Trophoblast cell (in vitro differentiated cells and primary cell): Measurements from ENCODE around the gene TENM4.

Experiments used
- DNase-seq, 2 donors: peaks; one replicate each; pipeline ENCODE4 v3.0.0-alpha.2; 2016
- H2AFZ ChIP-seq: 2 replicates; pipeline ENCODE4 v1.6.1; 2013; ENCODE audit warnings: low read length, moderate library complexity, mild to moderate bottlenecking; ENCODE audit not compliant: insufficient read depth, poor library complexity
- H2AK5ac ChIP-seq: 2 replicates; pipeline ENCODE4 v1.6.1; 2013; ENCODE audit warnings: mild to moderate bottlenecking, low read length
- H2BK120ac ChIP-seq: 2 replicates; pipeline ENCODE4 v1.6.1; 2013; ENCODE audit warnings: low read length, mild to moderate bottlenecking, moderate library complexity; ENCODE audit not compliant: insufficient read depth, poor library complexity
- H2BK12ac ChIP-seq: 2 replicates; pipeline ENCODE4 v1.6.1; 2013; ENCODE audit warnings: mild to moderate bottlenecking, low read length, moderate library complexity
- H2BK5ac ChIP-seq: 2 replicates; pipeline ENCODE4 v1.6.1; 2013; ENCODE audit warnings: low read length, low read depth, moderate library complexity, mild to moderate bottlenecking; ENCODE audit not compliant: poor library complexity
- H3K14ac ChIP-seq: 2 replicates; pipeline ENCODE4 v1.6.1; 2013; ENCODE audit warnings: mild to moderate bottlenecking, low read length
- H3K18ac ChIP-seq: 2 replicates; pipeline ENCODE4 v1.6.1; 2013; ENCODE audit warnings: mild to moderate bottlenecking, low read length
- H3K23ac ChIP-seq: 2 replicates; pipeline ENCODE4 v1.6.1; 2013; ENCODE audit warnings: low read length
- H3K27ac ChIP-seq: 2 replicates; pipeline ENCODE4 v1.5.1; 2013; ENCODE audit warnings: low read depth, mild to moderate bottlenecking, inconsistent platforms, low read length, moderate library complexity
- H3K27me3 ChIP-seq: 2 replicates; pipeline ENCODE4 v1.6.1; 2013; ENCODE audit warnings: inconsistent platforms, mild to moderate bottlenecking, low read length, moderate library complexity; ENCODE audit not compliant: insufficient read depth
- H3K36me3 ChIP-seq, 2 experiments: 1 replicate in 1 of 2; 2 replicates in 1 of 2; pipeline ENCODE4 v1.6.1; 2013; ENCODE audit warnings: low read length in 2 of 2, mild to moderate bottlenecking in 2 of 2, moderate library complexity in 1 of 2; ENCODE audit not compliant: insufficient read depth in 2 of 2, control insufficient read depth in 1 of 2
- H3K4ac ChIP-seq: 2 replicates; pipeline ENCODE4 v1.6.1; 2013; ENCODE audit warnings: low read depth, mild to moderate bottlenecking, low read length, moderate library complexity
- H3K4me1 ChIP-seq, 2 experiments: 1 replicate in 1 of 2; 2 replicates in 1 of 2; pipeline ENCODE4 v1.6.1; 2013; ENCODE audit warnings: low read length in 2 of 2, mild to moderate bottlenecking in 2 of 2, moderate library complexity in 1 of 2; ENCODE audit not compliant: insufficient read depth in 2 of 2, control insufficient read depth in 1 of 2
- H3K4me2 ChIP-seq: 2 replicates; pipeline ENCODE4 v1.6.1; 2013; ENCODE audit warnings: inconsistent platforms, mild to moderate bottlenecking, low read length, moderate library complexity
- H3K4me3 ChIP-seq: 2 replicates; pipeline ENCODE4 v1.5.1; 2013; ENCODE audit warnings: mild to moderate bottlenecking, low read depth, low read length, inconsistent platforms
- H3K79me1 ChIP-seq: one replicate; pipeline ENCODE4 v1.6.1; 2013; ENCODE audit warnings: low read length
- H3K79me2 ChIP-seq: 2 replicates; pipeline ENCODE4 v1.6.1; 2013; ENCODE audit warnings: low read length, mild to moderate bottlenecking; ENCODE audit not compliant: control insufficient read depth, insufficient read depth, poor library complexity
- H3K9ac ChIP-seq: 2 replicates; pipeline ENCODE4 v1.6.1; 2013; ENCODE audit warnings: mild to moderate bottlenecking, low read length
- H3K9me3 ChIP-seq: 2 replicates; pipeline ENCODE4 v1.6.1; 2013; ENCODE audit warnings: low read depth, mild to moderate bottlenecking, control low read depth, inconsistent platforms, low read length; ENCODE audit not compliant: insufficient read depth
- H4K12ac ChIP-seq: 2 replicates; pipeline ENCODE4 v1.6.1; 2013; ENCODE audit warnings: low read depth, mild to moderate bottlenecking, low read length, moderate library complexity
- H4K8ac ChIP-seq: 2 replicates; pipeline ENCODE4 v1.6.1; 2013; ENCODE audit warnings: low read depth, mild to moderate bottlenecking, low read length, moderate library complexity
- H4K91ac ChIP-seq: one replicate; pipeline ENCODE4 v1.6.1; 2013; ENCODE audit warnings: low read depth, mild to moderate bottlenecking, low read length, moderate library complexity
- WGBS: extraction: QIAGEN DNeasy Blood & Tissue Kit; methylation state at CpG from one replicate; pipeline ENCODE4 v1.1.7; 2013; ENCODE audit warnings: missing lambda C conversion rate; ENCODE audit not compliant: insufficient read length, insufficient coverage; ENCODE audit errors: extremely low coverage; 5-methylcytosine and 5-hydroxymethylcytosine counted together

The TENM4 gene

DNA sequence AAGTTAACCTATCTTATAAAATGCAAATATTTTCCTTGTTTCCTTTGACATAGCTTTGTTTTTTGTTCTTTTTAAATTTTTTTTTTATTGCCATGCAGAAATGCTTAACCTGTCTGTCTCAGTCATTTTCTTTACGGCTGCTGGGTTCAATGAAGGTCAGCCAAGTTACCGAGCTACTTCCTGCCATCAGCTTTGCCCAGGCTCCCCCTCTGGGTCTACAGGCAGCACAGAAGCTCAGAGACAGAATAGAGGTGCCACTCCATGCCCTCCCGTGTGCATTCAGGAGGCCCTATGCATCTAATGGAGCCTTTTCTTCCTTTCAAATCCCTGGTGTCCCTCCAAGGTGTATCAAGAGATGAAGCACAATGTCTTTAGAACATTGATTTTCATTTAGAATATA, 455.2 kb downstream of the TENM4 start:
- Histone ChIP-seq H3K4ac (no peak overlapping the region), H2BK5ac (no peak overlapping the region), H2AK5ac (no peak overlapping the region), H3K14ac (no peak overlapping the region), H2BK12ac (no peak overlapping the region), H3K4me1 (no peaks in the 10 kb centered on the region), H2AFZ (no peak overlapping the region), H3K23ac (no peak overlapping the region), H4K12ac (no peak overlapping the region), H3K9ac (no peak overlapping the region), H3K27me3 (no peaks in the 10 kb centered on the region), H3K18ac (no peak overlapping the region), H4K91ac (no peak overlapping the region), H3K79me1 (no peaks in the 10 kb centered on the region), H3K4me2 (no peak overlapping the region), H2BK120ac (no peak overlapping the region), H3K27ac (no peak overlapping the region), H3K36me3 (peaks cover 2 to 3% of the 10 kb centered on the region in 2 experiments), H4K8ac (no peak overlapping the region), H3K79me2 (peaks cover 2% of the 10 kb centered on the region), H3K4me3 (no peak overlapping the region), H3K9me3 (no peaks in the 10 kb centered on the region)
- no peak for DNase-seq
- no CpG with 5 or more reads among the region's 3 CpGs for WGBS

DNA sequence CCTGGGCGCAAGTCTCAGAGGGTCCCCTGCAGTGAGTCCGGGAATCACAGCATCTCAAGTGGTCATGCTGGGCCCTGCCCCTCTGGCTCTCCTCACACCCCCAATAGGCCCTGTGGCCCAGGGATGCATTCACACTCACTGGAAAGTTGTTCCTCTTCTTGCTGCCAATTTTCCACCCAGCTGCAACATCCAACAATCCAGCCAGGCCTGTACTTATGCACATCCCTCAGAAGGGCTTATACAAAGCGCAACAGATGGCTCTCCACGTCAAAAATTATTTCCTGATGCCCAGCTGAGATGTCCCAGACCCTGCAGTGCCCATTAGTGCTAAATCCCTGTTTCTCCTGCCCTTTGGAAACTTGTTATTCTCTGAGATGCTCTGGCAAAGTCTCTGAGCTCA, 458.4 kb downstream of the TENM4 start:
- Histone ChIP-seq H3K4ac (no peak overlapping the region), H3K36me3 (peaks cover 0 to 2% of the 10 kb centered on the region in 2 experiments), H3K4me2 (no peak overlapping the region), H3K9ac (no peak overlapping the region), H2BK12ac (no peak overlapping the region), H4K8ac (no peak overlapping the region), H3K4me1 (no peaks in the 10 kb centered on the region), H3K79me1 (no peaks in the 10 kb centered on the region), H2AFZ (no peak overlapping the region), H3K18ac (no peak overlapping the region), H2BK120ac (no peak overlapping the region), H3K14ac (no peak overlapping the region), H3K4me3 (no peak overlapping the region), H2BK5ac (no peak overlapping the region), H4K12ac (no peak overlapping the region), H2AK5ac (no peak overlapping the region), H3K27me3 (no peaks in the 10 kb centered on the region), H3K27ac (no peak overlapping the region), H3K9me3 (no peaks in the 10 kb centered on the region), H3K79me2 (no peaks in the 10 kb centered on the region), H3K23ac (no peak overlapping the region), H4K91ac (no peak overlapping the region)
- DNase-seq, result no peak
- no CpG with 5 or more reads among the region's 4 CpGs for WGBS

DNA sequence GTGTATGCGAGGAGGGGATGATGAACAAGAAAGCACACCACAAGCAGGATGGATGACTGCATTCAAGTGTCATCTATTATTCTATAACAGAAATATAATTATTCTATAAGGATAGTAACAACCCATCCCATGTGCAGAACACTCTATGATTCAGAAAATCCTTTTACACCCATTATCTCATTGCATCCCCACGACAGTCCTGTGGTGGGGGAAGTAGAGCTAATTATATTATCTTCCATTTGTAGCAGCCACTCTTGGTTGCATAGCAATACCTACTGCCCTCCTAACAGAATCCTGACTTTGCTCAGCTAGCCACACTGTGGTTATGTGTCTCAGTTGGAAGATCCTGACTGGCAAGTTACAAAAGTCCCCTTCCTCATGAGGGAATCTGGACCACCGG, 459.7 kb downstream of the TENM4 start:
- Histone ChIP-seq H2BK120ac (no peak overlapping the region), H3K79me2 (no peaks in the 10 kb centered on the region), H3K79me1 (no peaks in the 10 kb centered on the region), H2AK5ac (no peak overlapping the region), H4K12ac (no peak overlapping the region), H3K9me3 (no peaks in the 10 kb centered on the region), H4K91ac (no peak overlapping the region), H2AFZ (no peak overlapping the region), H3K27ac (no peak overlapping the region), H3K27me3 (no peaks in the 10 kb centered on the region), H2BK5ac (no peak overlapping the region), H3K4me3 (no peak overlapping the region), H3K36me3 (peaks cover 0 to 2% of the 10 kb centered on the region in 2 experiments), H3K9ac (no peak overlapping the region), H3K23ac (no peak overlapping the region), H3K4me2 (no peak overlapping the region), H4K8ac (no peak overlapping the region), H3K18ac (no peak overlapping the region), H2BK12ac (no peak overlapping the region), H3K4me1 (no peaks in the 10 kb centered on the region), H3K4ac (no peak overlapping the region), H3K14ac (no peak overlapping the region)
- no peak for DNase-seq
- no CpG with 5 or more reads among the region's 3 CpGs for WGBS

DNA sequence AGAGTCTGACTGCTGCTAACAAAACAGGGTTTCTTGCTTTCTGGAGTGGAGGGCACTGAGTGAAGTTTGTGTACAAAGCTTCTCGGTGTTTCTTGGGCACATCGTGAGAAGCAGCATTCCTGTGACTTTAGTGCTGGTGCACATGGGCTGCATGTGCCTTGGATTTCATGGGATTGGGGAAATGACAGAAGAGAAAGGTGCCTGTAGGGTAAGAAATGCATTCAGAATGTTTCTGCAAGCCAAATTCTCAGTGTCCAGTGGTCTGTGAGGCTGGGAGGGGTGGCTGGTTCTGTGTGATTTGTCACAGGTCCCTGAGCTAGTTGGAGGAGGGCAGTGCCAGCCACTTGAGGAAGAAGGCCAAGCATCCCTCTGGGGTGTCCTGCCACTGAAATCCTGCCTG, 462.0 kb downstream of the TENM4 start:
- no peak overlapping the region for H3K23ac ChIP-seq
- H4K8ac ChIP-seq, result no peak overlapping the region
- H2BK5ac ChIP-seq, result no peak overlapping the region
- H3K4me2 ChIP-seq, result no peak overlapping the region
- no peaks in the 10 kb centered on the region for H3K79me1 ChIP-seq
- no CpG with 5 or more reads among the region's 2 CpGs for WGBS
- H3K4me3 ChIP-seq, result no peak overlapping the region
- H2BK12ac ChIP-seq, result no peak overlapping the region
- H3K27me3 ChIP-seq, result no peaks in the 10 kb centered on the region
- no peak overlapping the region for H2AK5ac ChIP-seq
- H4K12ac ChIP-seq, result no peak overlapping the region
- no peak overlapping the region for H2AFZ ChIP-seq
- H3K4ac ChIP-seq, result no peak overlapping the region
- no peak for DNase-seq
- no peak overlapping the region for H3K9ac ChIP-seq
- no peak overlapping the region for H3K27ac ChIP-seq
- H3K18ac ChIP-seq, result no peak overlapping the region
- no peaks in the 10 kb centered on the region for H3K79me2 ChIP-seq
- peaks cover 0 to 2% of the 10 kb centered on the region in 2 experiments for H3K36me3 ChIP-seq
- no peaks in the 10 kb centered on the region for H3K4me1 ChIP-seq
- no peak overlapping the region for H2BK120ac ChIP-seq
- no peaks in the 10 kb centered on the region for H3K9me3 ChIP-seq
- no peak overlapping the region for H3K14ac ChIP-seq
- H4K91ac ChIP-seq, result no peak overlapping the region
